Uterus (tissue), 2 donors: Measurements from ENCODE around the gene DSN1.

ENCODE experiments used
- POLR2A ChIP-seq, 2 donors: fragments of 450-650 bp; IDR thresholded peaks; one replicate each; pipeline ENCODE4 v1.6.1; 2016; ENCODE audit warnings: antibody characterized with exemption in 2 of 2, mild to moderate bottlenecking in 1 of 2, moderate library complexity in 1 of 2
- TF ChIP-seq, protein P1 (sequence below), 4 experiments: fragments of 200-600 bp in 2 of 4; fragments of 450-650 bp in 2 of 4; sonication (generic) in 2 of 4; IDR thresholded peaks; one replicate each; pipeline ENCODE4 v1.5.1; 2016 to 2019; ENCODE audit warnings: antibody characterized with exemption in 4 of 4, mild to moderate bottlenecking in 2 of 4, moderate library complexity in 1 of 4

GRCh38 chr20:36741072-36741471 is 32.5 kb downstream of the DSN1 start:
- TF ChIP-seq, protein P1, sequence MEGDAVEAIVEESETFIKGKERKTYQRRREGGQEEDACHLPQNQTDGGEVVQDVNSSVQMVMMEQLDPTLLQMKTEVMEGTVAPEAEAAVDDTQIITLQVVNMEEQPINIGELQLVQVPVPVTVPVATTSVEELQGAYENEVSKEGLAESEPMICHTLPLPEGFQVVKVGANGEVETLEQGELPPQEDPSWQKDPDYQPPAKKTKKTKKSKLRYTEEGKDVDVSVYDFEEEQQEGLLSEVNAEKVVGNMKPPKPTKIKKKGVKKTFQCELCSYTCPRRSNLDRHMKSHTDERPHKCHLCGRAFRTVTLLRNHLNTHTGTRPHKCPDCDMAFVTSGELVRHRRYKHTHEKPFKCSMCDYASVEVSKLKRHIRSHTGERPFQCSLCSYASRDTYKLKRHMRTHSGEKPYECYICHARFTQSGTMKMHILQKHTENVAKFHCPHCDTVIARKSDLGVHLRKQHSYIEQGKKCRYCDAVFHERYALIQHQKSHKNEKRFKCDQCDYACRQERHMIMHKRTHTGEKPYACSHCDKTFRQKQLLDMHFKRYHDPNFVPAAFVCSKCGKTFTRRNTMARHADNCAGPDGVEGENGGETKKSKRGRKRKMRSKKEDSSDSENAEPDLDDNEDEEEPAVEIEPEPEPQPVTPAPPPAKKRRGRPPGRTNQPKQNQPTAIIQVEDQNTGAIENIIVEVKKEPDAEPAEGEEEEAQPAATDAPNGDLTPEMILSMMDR (IDR thresholded peaks at IDR 0.05) = no peak
- TF ChIP-seq POLR2A (IDR thresholded peaks at IDR 0.05) = no peak
